Suprapubic skin (tissue), 4 donors: ENCODE results near the gene COL25A1.

Experiments
- CTCF ChIP-seq, 2 donors: fragments of 200-600 bp in 1 of 2; fragments of 450-650 bp in 1 of 2; sonication (generic) in 1 of 2; IDR thresholded peaks; one replicate each; pipeline ENCODE4 v1.5.1; 2016 to 2019; ENCODE audit warnings: antibody characterized with exemption in 2 of 2, mild to moderate bottlenecking in 1 of 2, moderate library complexity in 1 of 2
- EP300 ChIP-seq: sonication (generic); formaldehyde crosslinking; IDR thresholded peaks from one replicate; pipeline ENCODE4 v1.6.1; 2017; ENCODE audit warnings: antibody characterized with exemption
- POLR2A ChIP-seq, 2 donors: fragments of 450-650 bp; IDR thresholded peaks; one replicate each; pipeline ENCODE4 v1.6.1; 2017; ENCODE audit warnings: antibody characterized with exemption in 2 of 2, mild to moderate bottlenecking in 2 of 2, moderate library complexity in 2 of 2
- POLR2AphosphoS5 ChIP-seq, 3 donors: sonication (generic); formaldehyde crosslinking; IDR thresholded peaks; one replicate each; pipeline ENCODE4 v1.6.1; 2017; ENCODE audit warnings: antibody characterized with exemption in 3 of 3

GRCh38 chr4:109077505-109077904, 225.0 kb downstream of the COL25A1 start:
- TF ChIP-seq CTCF (IDR thresholded peaks at IDR 0.05) (no peak), EP300 (no peak), POLR2A (IDR thresholded peaks at IDR 0.05) (no peak), POLR2AphosphoS5 (IDR thresholded peaks at IDR 0.05) (no peak)
